DND-41 (cell line): ENCODE data around the gene SORL1-AS1.

Source experiments
- CTCF ChIP-seq: IDR thresholded peaks from 2 replicates; pipeline ENCODE4 v1.5.1; 2012; ENCODE audit warnings: borderline replicate concordance, low read length, moderate library complexity, mild to moderate bottlenecking; ENCODE audit not compliant: poor library complexity, severe bottlenecking; ENCODE audit errors: extremely low read depth
- EZH2 ChIP-seq: IDR thresholded peaks from 3 replicates; pipeline ENCODE4 v1.6.1; 2012; ENCODE audit warnings: borderline replicate concordance, low read depth, mild to moderate bottlenecking, moderate library complexity, low read length, inconsistent platforms; ENCODE audit not compliant: severe bottlenecking

GRCh38 chr11:121393855-121394254, 58.9 kb downstream of the SORL1-AS1 start:
- TF ChIP-seq CTCF, result no peak
- TF ChIP-seq EZH2, result no peak
